Measurements from ENCODE around the gene ZNF683. TPM values are rescaled to one million over a fixed set of nuclear protein-coding genes. Genes with fewer than 3 reads are reported as not detected.

Gene ZNF683
- total RNA-seq, 2 donors from 2014 or later = not detected

- H3K9me3 Mint-ChIP-seq = no peaks in the 10 kb centered on the region
- peak overlapping the region; percentile 28 for H3K4me3 Mint-ChIP-seq
- ATAC-seq (no peak), DNase-seq (ENCODE audit: low spot score) (no peak)
- H3K4me1 Mint-ChIP-seq (ENCODE audit: low read depth in 2 of 2) = peaks cover 46 to 55% of the 10 kb centered on the region in 2 donors
- H3K27ac Mint-ChIP-seq = peak overlapping the region; percentile 56 to 72
- no peaks in the 10 kb centered on the region for H3K27me3 Mint-ChIP-seq
- no peaks in the 10 kb centered on the region for H3K36me3 Mint-ChIP-seq
Measured at GRCh38 chr1:26314501-26314900, 58.0 kb downstream of the ZNF683 start.

Other genes starting within 250 kb of the ZNF683 start
- not detected for gene FAM110D, start 213.7 kb downstream of the ZNF683 start, total RNA-seq
- not detected for gene C1orf232, start 203.8 kb downstream of the ZNF683 start, total RNA-seq
- 10 to 100 TPM; 36.6 to 73.8 TPM for gene ZNF593, start 202.8 kb downstream of the ZNF683 start, total RNA-seq
- not detected for gene ZNF593OS, start 200.9 kb downstream of the ZNF683 start, total RNA-seq
- gene CNKSR1, start 195.3 kb downstream of the ZNF683 start, total RNA-seq = 1 to 10 TPM in 1 of 2 donors, not detected in 1; 2.5 TPM
- gene CATSPER4, start 182.1 kb downstream of the ZNF683 start, total RNA-seq = not detected
- 10 to 100 TPM; 21.0 to 57.5 TPM for gene CEP85, start 138.6 kb downstream of the ZNF683 start, total RNA-seq
- 100 to 1,000 TPM; 203 to 249 TPM for gene SH3BGRL3, start 92.7 kb downstream of the ZNF683 start, total RNA-seq
- gene UBXN11, start 66.1 kb downstream of the ZNF683 start, total RNA-seq = 10 to 100 TPM in 1 of 2 donors, 1 to 10 TPM in 1; 9.9 to 24.8 TPM
- gene CD52, start 54.8 kb downstream of the ZNF683 start, total RNA-seq = 10 to 100 TPM in 1 of 2 donors, 1 to 10 TPM in 1; 8.1 to 17.2 TPM
- gene CRYBG2, start 18.6 kb downstream of the ZNF683 start, total RNA-seq = under 1 TPM in 1 of 2 donors, not detected in 1; 0.95 TPM
- not detected for gene LIN28A, start 38.1 kb upstream of the ZNF683 start, total RNA-seq
- gene DHDDS, start 59.6 kb upstream of the ZNF683 start, total RNA-seq = 10 to 100 TPM; 63.5 to 87.7 TPM
- 100 to 1,000 TPM; 493 to 648 TPM for gene HMGN2, start 99.7 kb upstream of the ZNF683 start, total RNA-seq
- 100 to 1,000 TPM; 324 to 369 TPM for gene RPS6KA1, start 157.0 kb upstream of the ZNF683 start, total RNA-seq

Measured in natural killer cell treated with Interleukin-12 subunit alpha and Interleukin-12 subunit beta and Interleukin-15 and Interleukin-18, amount 100 ng/mL, for 72 hours (primary cell).